ACHN (cell line): ENCODE data around the gene KCNQ5.

ENCODE experiments used
- DNase-seq: peaks from one replicate; pipeline ENCODE4 v3.0.0-alpha.2; 2015
- in situ Hi-C: cut with HindIII; loops from 2 replicates; pipeline ENCODE4 v1.10.0; 2017; ENCODE audit warnings: low sequenced_read_pairs, low pct_ligation_motif_present, low pct_unique_long_range_greater_than_20kb

The KCNQ5 gene

DNA sequence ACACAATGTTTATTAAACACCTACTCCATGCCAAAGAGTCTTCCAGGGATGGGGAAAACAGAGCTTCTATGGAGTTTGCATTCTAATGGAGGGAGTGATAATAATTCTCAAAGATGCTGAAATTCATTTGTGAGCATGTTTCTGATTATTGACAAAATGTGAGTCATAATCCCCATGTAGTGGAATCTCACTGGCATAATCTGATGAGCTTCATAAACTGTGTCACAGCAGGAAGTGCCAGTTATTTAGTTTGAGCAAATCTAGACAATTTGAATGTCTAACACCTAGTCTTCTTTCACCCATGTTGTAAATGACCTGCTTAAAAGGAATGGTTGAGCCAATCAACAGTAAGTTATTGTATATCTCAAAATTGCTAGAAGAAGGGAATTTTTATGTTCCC is 95.1 kb downstream of the KCNQ5 start:
- in situ Hi-C loops = no loop called here
- no peak for DNase-seq

DNA sequence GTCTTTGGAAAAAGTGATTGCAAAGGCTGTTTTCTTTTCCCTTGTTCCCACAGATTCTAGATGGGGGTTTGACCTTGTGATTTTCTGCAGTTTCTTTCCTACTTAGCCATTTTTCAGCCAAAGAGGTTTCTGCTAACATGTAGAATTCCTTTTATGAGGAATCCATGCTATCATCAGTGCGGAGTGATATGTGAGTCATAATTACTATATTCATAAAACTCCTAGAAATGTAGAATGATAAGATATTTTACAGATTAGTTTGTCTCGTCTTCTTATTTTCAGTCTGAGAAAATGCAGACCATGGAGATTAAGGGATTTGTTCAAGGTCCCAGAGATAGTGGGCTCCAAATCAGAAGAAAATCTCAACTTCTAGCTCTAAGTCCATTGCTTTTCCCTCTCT is 98.6 kb downstream of the KCNQ5 start:
- in situ Hi-C loops = no loop called here
- no peak for DNase-seq

DNA sequence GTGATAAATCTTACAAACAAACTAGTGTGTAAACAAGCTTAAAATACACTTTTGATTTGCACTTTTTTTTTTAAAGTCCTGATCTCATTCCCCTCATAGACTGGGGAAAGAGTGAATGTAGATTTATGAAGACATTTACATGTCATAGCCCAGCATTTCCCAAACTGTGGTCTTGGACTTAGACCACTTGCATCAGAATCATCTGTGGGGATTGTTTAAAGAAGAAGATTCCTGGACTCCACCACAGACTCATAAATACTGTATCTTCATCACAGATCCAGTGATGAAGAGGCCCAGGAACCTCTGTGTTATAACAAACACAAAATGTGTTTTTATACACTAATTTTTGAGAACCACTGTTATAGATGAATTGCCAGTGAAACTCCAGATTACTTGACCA is 99.5 kb downstream of the KCNQ5 start:
- in situ Hi-C loops = no loop called here
- DNase-seq = no peak

DNA sequence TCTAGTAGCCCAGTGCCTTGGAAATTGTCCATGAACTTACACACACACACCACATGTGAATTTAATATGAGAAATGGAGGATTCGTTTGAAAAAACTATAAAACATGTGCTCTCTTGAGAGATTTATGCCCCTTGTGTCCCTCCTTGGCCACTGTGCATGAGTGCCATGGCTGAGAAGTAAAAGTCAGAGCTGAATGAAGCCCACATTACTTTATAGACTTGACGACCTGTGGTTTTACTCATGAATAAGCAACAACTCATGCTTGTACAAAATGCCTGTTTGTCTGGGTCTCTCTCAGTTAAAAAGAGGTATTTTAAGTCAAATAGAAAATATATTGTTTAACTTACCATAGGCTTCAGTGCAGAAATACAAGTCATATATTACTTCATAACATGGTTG is 102.7 kb downstream of the KCNQ5 start:
- in situ Hi-C loops = no loop called here
- DNase-seq = peak; percentile 51

DNA sequence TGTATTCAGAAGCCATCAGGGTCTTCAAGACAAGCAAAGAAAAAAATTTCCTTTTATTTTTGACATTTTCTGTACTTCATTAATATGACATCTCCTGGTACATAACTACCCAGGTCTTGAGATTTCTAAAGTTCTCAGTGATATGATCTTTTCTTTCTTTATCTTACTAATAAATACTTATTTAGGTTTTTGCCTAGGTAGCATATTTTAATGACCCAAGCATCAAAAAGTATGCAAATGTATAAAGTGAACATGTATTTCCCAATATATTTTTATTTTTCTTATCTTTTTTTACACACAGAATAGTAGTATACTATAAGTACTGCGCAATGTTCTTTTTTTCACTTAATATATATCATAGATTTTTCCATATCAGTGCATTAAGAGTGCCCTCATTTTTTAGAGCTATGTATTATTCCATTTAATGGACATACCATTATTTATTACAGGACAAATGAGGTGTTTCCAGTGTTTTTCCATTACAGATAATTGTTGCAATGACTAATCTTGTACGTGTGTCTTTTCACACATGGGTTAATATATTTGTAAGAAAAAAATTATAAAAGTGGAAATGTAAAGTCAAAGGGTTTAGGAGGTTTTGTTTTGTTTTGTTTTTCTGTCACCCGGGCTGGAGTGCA is 107.0 kb downstream of the KCNQ5 start:
- in situ Hi-C loops = no loop called here
- DNase-seq = no peak

DNA sequence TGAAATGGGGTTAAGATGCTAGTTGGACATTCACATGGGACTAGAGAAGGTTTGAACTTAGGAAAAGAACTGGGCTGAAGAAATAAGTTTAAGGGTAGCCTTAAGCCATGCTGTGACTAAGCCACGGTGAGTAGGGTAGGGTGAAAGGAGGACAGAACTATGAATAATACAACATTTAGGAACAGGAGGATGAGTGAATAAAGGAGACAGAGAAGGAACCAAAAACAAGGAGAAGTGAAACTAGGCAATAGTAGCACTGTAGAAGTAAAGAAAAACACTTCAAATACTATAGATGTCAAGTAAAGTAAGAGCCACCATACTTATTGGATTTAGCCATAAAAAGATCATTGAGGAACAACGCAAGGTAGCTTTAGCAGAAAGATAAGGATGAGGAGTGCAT is 111.2 kb downstream of the KCNQ5 start:
- in situ Hi-C loops = no loop called here
- DNase-seq = no peak

DNA sequence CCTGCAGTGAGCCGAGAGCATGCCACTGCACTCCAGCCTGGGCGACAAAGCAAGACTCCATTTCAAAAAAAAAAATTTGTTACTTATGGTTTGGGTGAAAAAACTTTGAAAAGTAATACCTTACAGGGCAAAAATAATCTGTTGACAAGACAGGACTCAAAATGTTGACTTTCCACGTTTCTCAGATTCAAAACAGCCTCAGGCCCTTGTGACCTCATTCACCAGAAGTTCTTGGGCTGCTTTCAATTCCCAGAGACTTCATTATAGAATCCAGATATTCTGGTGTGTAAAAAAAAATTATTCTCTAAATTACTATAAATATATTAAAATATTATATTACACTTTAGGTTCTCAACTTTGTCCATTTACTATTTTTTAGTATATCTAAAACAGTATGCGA is 116.2 kb downstream of the KCNQ5 start:
- in situ Hi-C loops = no loop called here
- no peak for DNase-seq

DNA sequence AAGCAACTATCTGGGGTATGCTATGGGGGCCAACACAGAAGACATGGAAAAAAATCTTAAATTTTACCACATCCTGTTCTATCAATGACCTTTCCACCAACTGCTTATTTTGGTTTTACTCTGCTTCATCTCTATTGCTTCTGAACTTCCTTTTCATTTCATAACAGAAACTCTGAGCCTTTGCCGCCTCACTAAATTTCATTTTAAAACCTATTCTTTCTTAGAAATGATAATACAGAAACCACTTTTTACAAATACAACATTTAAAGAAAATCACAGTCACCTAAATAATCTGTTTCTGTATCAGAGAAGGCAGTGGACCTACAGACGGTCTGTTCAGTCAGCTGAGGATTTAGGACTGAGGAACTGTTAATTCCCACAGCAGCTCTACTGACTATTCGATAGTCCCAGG is 117.5 kb downstream of the KCNQ5 start:
- in situ Hi-C loops = no loop called here
- no peak for DNase-seq

DNA sequence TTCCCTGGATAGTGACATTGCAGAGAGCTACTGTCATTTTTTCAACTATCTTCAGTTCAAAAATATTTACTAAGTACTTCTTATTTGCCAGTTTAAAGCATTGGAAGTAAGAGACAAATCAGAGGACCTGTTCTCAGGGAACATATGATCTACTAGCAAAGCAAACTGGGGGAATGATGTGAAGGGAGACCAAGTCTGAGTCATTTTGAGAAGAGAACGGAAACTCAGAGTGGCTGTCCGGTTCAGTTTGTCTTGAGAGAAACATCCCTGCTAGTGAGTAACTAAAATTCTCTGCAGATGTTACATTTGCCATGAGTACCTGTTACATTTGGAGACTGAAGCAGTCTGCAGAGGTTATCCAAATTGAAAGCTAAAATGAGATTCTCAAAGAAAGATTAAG is 118.3 kb downstream of the KCNQ5 start:
- in situ Hi-C loops = no loop called here
- no peak for DNase-seq

DNA sequence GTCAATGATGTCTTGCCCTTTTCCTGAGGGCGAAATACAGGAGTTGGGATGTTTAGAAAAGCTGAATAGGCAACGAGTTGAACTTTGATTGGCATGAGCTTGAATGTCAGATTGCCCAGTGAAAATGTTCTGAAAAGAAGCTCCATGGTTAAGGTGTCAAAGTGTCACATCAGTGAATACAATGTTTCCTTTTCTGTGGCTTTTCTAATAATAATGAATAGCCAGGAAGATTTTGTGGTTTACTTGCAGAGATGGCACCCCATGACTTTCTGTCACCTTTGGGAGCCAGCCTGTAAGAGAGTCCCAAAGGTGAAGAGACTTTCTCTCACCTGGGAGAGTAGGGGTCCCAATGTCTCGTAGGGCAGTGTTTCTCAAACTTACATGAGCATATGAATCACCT is 119.2 kb downstream of the KCNQ5 start:
- DNase-seq = no peak
- in situ Hi-C loops = no loop called here

DNA sequence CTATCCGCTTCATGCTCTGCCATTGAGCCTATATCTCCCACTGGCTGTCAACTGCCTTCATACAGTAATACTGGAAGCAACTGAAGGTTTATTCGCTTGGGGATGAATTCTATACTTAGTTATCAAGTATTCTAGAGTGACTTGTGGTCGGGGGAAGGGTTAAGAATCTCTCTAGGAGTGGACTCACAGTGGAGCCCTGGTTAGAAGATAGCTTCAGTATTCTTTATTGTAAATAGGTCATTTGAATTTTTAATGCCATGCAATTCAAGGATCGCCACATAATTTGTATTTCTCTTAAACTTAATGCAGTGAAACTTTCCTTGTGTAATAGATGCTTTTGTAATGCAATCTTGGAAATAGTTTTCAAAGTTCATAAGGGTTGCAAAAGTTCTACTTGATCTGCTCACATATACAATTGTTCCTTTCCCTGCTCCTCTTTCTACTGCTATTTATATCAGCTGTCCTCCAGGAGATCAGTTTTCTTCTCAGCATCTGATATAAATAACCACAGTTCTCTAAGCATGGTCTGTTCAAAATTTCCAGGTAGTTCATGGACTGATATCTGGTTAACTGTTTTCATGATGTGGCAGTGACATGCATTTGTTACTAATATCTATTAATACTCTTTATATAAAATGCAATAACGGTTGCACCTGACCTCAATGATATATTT is 120.3 kb downstream of the KCNQ5 start:
- DNase-seq = no peak
- in situ Hi-C loops = no loop called here

DNA sequence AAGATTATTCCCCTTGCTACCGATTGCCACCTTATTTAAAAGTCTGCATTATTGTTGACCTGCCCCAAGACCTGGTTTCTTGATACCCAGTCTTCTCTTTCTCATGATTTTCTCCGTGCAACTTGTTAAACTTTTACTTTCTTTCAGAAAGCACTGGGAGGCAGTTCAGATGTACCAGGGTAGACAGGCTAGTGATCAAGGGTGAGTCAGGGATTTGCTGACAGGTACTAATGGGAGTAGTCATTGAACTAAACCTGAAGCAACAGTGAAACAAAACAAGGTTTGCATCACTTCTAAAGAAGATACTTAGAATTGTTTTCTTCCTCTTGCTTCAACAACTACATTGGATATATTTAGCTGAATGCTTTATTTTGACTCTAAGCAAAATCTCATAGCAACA is 124.4 kb downstream of the KCNQ5 start:
- in situ Hi-C loops = no loop called here
- peak; percentile 68 for DNase-seq

DNA sequence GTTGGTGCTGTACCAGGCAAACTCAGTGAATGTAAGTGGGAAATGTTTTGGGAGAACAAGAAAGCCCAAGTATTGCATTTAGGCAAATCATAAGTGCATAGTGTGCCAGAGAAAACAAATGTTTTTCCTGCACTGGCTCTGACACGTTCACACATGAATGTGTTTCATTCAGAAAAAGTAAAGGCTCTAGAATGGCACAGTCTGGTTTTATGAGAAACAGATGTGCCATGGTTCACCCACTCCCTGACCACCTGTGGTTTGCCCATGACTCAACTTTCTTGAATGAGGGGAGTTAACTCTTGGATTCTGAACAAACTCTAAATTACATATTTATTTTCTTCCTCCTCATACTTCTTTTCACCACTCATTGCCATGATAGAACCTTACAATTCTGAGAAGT is 126.9 kb downstream of the KCNQ5 start:
- peak; percentile 82 for DNase-seq
- in situ Hi-C loops = no loop called here

DNA sequence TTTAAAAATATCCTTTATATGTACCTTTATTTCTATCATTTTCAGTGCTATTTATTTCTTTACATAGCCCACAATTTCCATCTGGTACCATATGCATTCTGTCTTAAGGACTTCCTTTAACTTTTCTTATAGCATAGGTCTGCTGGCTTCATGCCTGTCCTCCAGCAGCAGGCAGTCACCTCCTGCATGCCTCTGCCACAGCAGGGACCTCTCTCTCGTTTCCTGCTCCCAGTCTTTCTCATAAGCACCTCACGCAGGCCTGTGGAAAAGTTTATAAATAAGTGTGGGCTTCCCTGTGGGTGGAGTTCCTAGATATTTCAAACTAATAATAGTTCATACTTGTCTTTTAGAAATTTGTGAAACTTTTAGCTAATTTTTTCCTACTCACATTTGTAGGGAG is 133.9 kb downstream of the KCNQ5 start:
- DNase-seq = no peak
- in situ Hi-C loops = no loop called here

DNA sequence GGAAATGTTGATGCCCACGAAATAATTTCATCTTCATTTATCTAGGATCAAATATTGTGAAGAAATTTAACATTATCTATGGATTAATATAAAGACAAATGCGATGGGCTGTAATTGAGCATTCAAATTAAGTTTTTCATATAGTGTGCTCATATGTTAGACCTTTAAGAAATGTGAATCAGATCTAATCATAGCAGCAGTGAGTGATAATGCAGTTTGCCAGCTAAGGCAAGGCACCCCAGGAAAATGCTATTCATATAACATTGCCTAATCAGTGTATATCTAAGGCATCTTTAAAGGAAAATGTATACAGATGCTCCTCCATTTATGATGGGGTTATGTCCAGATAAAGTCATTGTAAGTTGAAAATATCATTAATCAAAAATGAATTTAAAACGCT is 135.2 kb downstream of the KCNQ5 start:
- in situ Hi-C loops = no loop called here
- no peak for DNase-seq

DNA sequence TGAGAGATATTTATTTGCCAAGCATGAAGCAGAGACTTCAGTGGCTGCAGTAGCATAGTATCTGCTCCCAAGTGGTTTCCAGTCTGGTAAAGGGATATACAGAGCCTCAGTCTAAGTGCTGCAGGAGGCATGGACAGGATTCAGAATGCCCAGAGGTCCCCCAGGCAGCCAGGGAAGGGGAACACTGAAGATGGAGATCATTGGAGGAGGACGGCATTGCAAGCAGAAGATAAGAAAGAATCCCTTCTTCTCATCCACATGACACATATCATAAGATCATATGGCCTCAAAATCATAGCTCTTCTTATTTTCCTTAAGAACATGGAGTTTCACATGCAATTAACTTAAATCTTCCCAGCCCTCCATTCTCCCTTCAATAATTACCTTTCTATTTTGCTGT is 136.1 kb downstream of the KCNQ5 start:
- in situ Hi-C loops = no loop called here
- DNase-seq = no peak

DNA sequence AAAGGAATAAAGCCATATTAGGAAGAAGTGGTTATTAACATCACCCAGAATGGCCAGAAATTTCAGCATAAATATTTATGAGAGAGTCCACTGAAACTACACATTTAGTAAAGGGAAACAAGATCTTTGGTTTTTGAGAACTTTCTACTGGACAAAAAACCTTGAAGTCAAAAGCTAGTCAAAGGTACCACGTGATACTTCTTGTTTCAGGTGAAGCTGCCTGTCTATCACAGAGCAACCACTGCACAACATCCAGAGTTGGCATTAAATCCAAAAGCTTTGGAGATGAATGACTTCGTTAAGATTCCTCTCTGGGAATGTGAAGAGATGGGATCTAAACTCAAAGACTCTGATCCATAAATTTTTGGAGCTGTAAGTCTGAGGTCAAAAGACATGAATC is 137.0 kb downstream of the KCNQ5 start:
- in situ Hi-C loops = no loop called here
- no peak for DNase-seq

DNA sequence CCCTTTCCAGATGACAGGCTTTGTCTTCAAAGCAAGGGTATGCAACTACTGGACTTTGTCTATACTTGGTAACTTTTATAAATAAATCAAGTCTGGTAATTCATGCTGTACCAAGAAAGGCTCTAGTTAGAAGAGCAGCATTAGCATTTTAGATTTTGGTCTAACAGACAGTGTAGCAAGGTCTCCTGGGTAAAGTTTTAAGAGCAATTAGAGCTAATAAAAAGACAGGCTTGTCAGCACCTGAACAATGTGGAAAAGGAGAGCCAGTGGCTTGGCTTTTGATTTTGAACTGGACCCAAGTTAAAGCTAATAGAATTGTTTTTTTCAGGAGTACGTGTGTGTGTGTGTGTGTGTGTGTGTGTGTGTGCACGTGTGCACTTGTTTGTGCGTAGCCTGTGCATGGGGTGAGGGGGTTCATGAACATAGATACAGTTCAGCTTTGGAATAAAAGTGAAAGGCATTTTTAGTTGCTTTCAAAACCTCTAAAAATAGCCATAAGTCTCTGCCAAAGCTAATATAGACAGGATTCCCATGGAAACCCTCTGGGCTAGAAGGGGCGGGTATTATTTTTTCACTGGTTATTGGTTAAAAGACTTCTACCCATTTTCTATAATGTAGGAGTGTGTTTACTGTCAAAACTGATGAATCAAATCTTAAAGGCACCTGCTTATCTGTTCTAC is 138.4 kb downstream of the KCNQ5 start:
- in situ Hi-C loops = no loop called here
- no peak for DNase-seq

DNA sequence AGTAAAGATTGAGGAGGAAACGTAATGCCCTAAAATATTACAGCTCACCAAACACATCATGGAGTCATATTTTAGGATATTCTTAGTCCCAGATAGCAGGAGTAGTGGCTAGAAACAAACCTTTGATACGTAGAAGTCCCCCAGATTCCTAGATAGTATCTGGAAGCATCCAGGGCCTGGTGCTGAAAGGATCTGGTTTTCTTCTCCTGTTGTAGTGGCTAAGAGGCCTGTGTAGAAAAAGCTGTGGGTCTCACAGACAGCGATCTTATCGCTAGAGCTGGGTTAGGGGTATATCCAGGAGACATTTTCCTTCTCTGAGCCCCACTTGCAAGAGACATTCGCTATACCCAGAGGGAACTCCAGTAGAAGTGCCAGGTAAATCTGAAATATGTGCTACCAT is 139.9 kb downstream of the KCNQ5 start:
- in situ Hi-C loops = no loop called here
- no peak for DNase-seq

DNA sequence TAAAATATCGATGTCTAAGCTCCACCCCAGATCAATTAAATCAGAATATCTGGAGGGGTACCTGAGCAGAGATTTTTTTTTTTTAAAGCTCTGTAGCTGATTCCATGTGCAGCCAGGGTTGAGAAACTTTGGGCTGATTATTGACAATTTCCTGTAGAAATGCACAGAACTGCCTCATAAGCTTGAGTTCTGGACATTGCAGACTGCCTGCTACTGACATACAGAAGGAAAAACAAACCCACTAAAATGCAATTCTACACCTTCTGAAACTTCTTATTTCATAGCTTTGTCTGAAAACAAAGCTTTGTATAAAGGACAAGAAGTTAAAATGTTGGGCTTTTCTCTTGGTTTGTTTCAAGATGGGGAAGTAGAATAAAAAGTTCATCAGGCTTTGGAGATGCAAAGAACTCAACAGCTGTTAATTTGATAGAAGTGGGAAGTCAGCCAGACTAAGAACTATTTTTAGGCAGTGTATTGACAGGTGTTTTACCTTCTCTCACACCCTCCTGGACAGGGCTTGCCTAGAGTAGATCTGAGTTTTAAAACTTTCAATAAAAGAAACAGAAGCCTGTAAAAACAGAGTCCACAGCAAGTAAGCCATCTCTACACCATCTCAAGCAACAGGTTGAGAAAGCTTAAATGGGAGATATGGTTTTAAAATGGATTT is 147.7 kb downstream of the KCNQ5 start:
- no peak for DNase-seq
- in situ Hi-C loops = no loop called here
